H9 (cell line): Measurements from ENCODE around the gene TMCC1. TPM values are rescaled to one million over a fixed set of nuclear protein-coding genes. Genes with fewer than 3 reads are reported as not detected.
"Not testable (repeated sequence)": the region's sequence is repeated elsewhere in the genome, so short reads cannot be mapped to it uniquely, and the experiment has no call there.

ENCODE experiments used
- DNase-seq: peaks from one replicate; pipeline ENCODE4 v3.0.0-alpha.2; 2017
- H2AFZ ChIP-seq: one replicate; pipeline ENCODE4 v1.6.1; 2013; ENCODE audit warnings: mild to moderate bottlenecking, low read length, control low read depth, moderate library complexity
- H2AK5ac ChIP-seq: 2 replicates; pipeline ENCODE4 v1.6.1; 2013; ENCODE audit warnings: low read length, control low read depth, mixed read lengths; ENCODE audit not compliant: insufficient read length
- H2BK120ac ChIP-seq: one replicate; pipeline ENCODE4 v1.6.1; 2013; ENCODE audit warnings: low read depth, mild to moderate bottlenecking, low read length, control low read depth, inconsistent platforms; ENCODE audit not compliant: poor library complexity, severe bottlenecking
- H2BK12ac ChIP-seq: 2 replicates; pipeline ENCODE4 v1.6.1; 2013; ENCODE audit warnings: low read length, control low read depth, mixed read lengths, low read depth; ENCODE audit not compliant: insufficient read length
- H2BK15ac ChIP-seq: 2 replicates; pipeline ENCODE4 v1.6.1; 2013; ENCODE audit warnings: low read depth, low read length, control low read depth
- H2BK20ac ChIP-seq: one replicate; pipeline ENCODE4 v1.6.1; 2013; ENCODE audit warnings: low read depth, mild to moderate bottlenecking, low read length, control low read depth, inconsistent platforms; ENCODE audit not compliant: poor library complexity, severe bottlenecking
- H2BK5ac ChIP-seq: 2 replicates; pipeline ENCODE4 v1.6.1; 2013; ENCODE audit warnings: low read length, control low read depth, mixed read lengths; ENCODE audit not compliant: insufficient read length
- H3K14ac ChIP-seq: 2 replicates; pipeline ENCODE4 v1.6.1; 2013; ENCODE audit warnings: low read length, control low read depth; ENCODE audit not compliant: insufficient read depth
- H3K18ac ChIP-seq: 2 replicates; pipeline ENCODE4 v1.6.1; 2013; ENCODE audit warnings: low read depth, mild to moderate bottlenecking, mixed read lengths, low read length, control low read depth; ENCODE audit not compliant: insufficient read length
- H3K23ac ChIP-seq: 2 replicates; pipeline ENCODE4 v1.6.1; 2013; ENCODE audit warnings: low read length, control low read depth, mixed read lengths, low read depth; ENCODE audit not compliant: insufficient read length
- H3K23me2 ChIP-seq: 2 replicates; pipeline ENCODE4 v1.6.1; 2013; ENCODE audit warnings: low read depth, mild to moderate bottlenecking, mixed read lengths, low read length, control low read depth; ENCODE audit not compliant: insufficient read length, poor library complexity, severe bottlenecking
- H3K27ac ChIP-seq: 2 replicates; pipeline ENCODE4 v1.5.1; 2013; ENCODE audit warnings: low read length, control low read depth, mixed read lengths, low read depth; ENCODE audit not compliant: insufficient read length
- H3K27me3 ChIP-seq: 2 replicates; pipeline ENCODE4 v1.6.1; 2013; ENCODE audit warnings: low read length, control low read depth, inconsistent platforms; ENCODE audit not compliant: insufficient read depth
- H3K4ac ChIP-seq: 2 replicates; pipeline ENCODE4 v1.6.1; 2013; ENCODE audit warnings: low read depth, mild to moderate bottlenecking, control low read depth, inconsistent platforms, low read length, moderate library complexity
- H3K4me1 ChIP-seq: 2 replicates; pipeline ENCODE4 v1.6.1; 2013; ENCODE audit warnings: low read length, control low read depth, inconsistent platforms; ENCODE audit not compliant: insufficient read depth
- H3K4me2 ChIP-seq: 2 replicates; pipeline ENCODE4 v1.6.1; 2013; ENCODE audit warnings: low read length, control low read depth, mixed read lengths; ENCODE audit not compliant: insufficient read length, insufficient read depth
- H3K56ac ChIP-seq: 2 replicates; pipeline ENCODE4 v1.6.1; 2013; ENCODE audit warnings: low read depth, mild to moderate bottlenecking, mixed read lengths, low read length, control low read depth; ENCODE audit not compliant: insufficient read length
- H3K79me1 ChIP-seq: 2 replicates; pipeline ENCODE4 v1.6.1; 2013; ENCODE audit warnings: low read depth, mild to moderate bottlenecking, moderate library complexity, low read length, control low read depth, inconsistent platforms; ENCODE audit not compliant: insufficient read depth, poor library complexity, severe bottlenecking
- H3K79me2 ChIP-seq: 2 replicates; pipeline ENCODE4 v1.6.1; 2013; ENCODE audit warnings: low read length, control low read depth, inconsistent platforms; ENCODE audit not compliant: insufficient read depth
- H3K9ac ChIP-seq: 2 replicates; pipeline ENCODE4 v1.6.1; 2013; ENCODE audit warnings: low read length, control low read depth, mixed read lengths; ENCODE audit not compliant: insufficient read length; ENCODE audit errors: extremely low read depth
- H3K9me3 ChIP-seq: one replicate; pipeline ENCODE4 v1.6.1; 2013; ENCODE audit warnings: low read depth, low read length, inconsistent platforms; ENCODE audit not compliant: control insufficient read depth
- H3T11ph ChIP-seq: one replicate; pipeline ENCODE4 v1.6.1; 2013; ENCODE audit warnings: mild to moderate bottlenecking, low read length, control low read depth, inconsistent platforms
- H4K20me1 ChIP-seq: one replicate; pipeline ENCODE4 v1.6.1; 2013; ENCODE audit not compliant: control insufficient read depth, insufficient read length, insufficient read depth
- H4K5ac ChIP-seq: 2 replicates; pipeline ENCODE4 v1.6.1; 2013; ENCODE audit warnings: low read depth, mild to moderate bottlenecking, mixed read lengths, low read length, control low read depth; ENCODE audit not compliant: insufficient read length
- H4K8ac ChIP-seq: replicated peaks from 2 replicates; pipeline ENCODE4 v1.6.1; 2013; ENCODE audit warnings: low read length, control low read depth, mixed read lengths, low read depth; ENCODE audit not compliant: insufficient read length
- H4K91ac ChIP-seq: 2 replicates; pipeline ENCODE4 v1.6.1; 2013; ENCODE audit warnings: low read depth, mild to moderate bottlenecking, moderate library complexity, mixed read lengths, low read length, control low read depth; ENCODE audit not compliant: insufficient read length
- H3K27ac Mint-ChIP-seq, 3 experiments: 2 replicates in 2 of 3; 3 replicates in 1 of 3; pipeline ENCODE4 v1.8.0; 2020 to 2021; ENCODE audit warnings: mixed read lengths in 3 of 3, mild to moderate bottlenecking in 1 of 3, moderate library complexity in 1 of 3
- H3K27me3 Mint-ChIP-seq: 2 replicates; pipeline ENCODE4 v1.8.0; 2021; ENCODE audit warnings: low read depth, mild to moderate bottlenecking, moderate library complexity, mixed read lengths
- H3K36me3 Mint-ChIP-seq, 3 experiments: 2 replicates in 2 of 3; 3 replicates in 1 of 3; pipeline ENCODE4 v1.8.0; 2020 to 2021; ENCODE audit warnings: low read depth in 3 of 3, mixed read lengths in 3 of 3; ENCODE audit not compliant: insufficient read depth in 1 of 3
- H3K4me1 Mint-ChIP-seq, 2 experiments: 2 replicates each; pipeline ENCODE4 v1.8.0; 2020; ENCODE audit warnings: mixed read lengths in 2 of 2
- H3K4me3 Mint-ChIP-seq, 2 experiments: 2 replicates in 1 of 2; 3 replicates in 1 of 2; pipeline ENCODE4 v1.8.0; 2020 to 2021; ENCODE audit warnings: mild to moderate bottlenecking in 2 of 2, mixed read lengths in 2 of 2, moderate library complexity in 1 of 2
- H3K9me3 Mint-ChIP-seq, 2 experiments: 2 replicates in 1 of 2; 3 replicates in 1 of 2; pipeline ENCODE4 v1.8.0; 2020; ENCODE audit warnings: mild to moderate bottlenecking in 2 of 2, mixed read lengths in 2 of 2, moderate library complexity in 1 of 2
- WGBS: extraction: QIAGEN DNeasy Blood & Tissue Kit; methylation state at CpG from one replicate; pipeline ENCODE4 v1.1.7; 2013; ENCODE audit warnings: missing lambda C conversion rate, low lambda C conversion rate, mixed read lengths; ENCODE audit not compliant: insufficient read length; ENCODE audit errors: extremely low coverage; 5-methylcytosine and 5-hydroxymethylcytosine counted together
- total RNA-seq: library from RNA; stranded (reverse); gene quantifications from 2 replicates; pipeline ENCODE4 v1.2.1, GENCODE V29; 2021
- TF ChIP-seq, protein P1 (sequence below): fragments of 200-600 bp; sonication (generic); conservative IDR thresholded peaks from 3 replicates; pipeline ENCODE4 v1.8.0; 2021; ENCODE audit warnings: antibody characterized with exemption, mild to moderate bottlenecking

TMCC1 gene
- total RNA-seq, 1 experiment from 2014 or later = 24.4 TPM

DNA sequence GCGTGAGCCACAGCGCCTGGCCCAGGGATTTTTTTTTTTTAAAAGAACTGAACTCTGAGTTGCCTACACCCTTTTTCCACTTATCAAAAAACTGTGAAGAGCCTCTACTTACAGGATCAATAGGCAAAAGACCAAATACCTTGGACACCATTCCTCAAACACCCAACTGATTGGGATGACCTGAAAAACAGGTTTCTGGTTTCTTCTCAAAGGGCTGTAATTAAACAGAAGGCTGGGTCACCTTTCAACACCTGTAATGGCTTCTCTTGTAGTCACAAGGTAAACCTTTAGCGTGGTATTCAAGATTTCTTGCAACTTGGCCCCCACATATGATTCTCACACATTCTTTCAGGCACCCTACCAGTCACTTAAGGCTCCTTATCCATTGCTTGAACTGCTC is 248.7 kb downstream of the TMCC1 start:
- Histone ChIP-seq H2AFZ (no peak overlapping the region), H2BK120ac (no peak overlapping the region), H2BK20ac (no peak overlapping the region), H2BK5ac (no peak overlapping the region), H2BK15ac (no peak overlapping the region), H4K91ac (no peak overlapping the region), H3K27me3 (no peaks in the 10 kb centered on the region), H3K9me3 (no peaks in the 10 kb centered on the region), H3K23ac (no peak overlapping the region), H3K18ac (no peak overlapping the region), H4K20me1 (no peaks in the 10 kb centered on the region), H3K56ac (no peak overlapping the region), H3K27ac (no peak overlapping the region), H4K8ac (no peak overlapping the region), H4K5ac (no peak overlapping the region), H3K4ac (no peak overlapping the region), H3K79me2 (no peaks in the 10 kb centered on the region), H3K4me2 (no peak overlapping the region), H3K9ac (no peak overlapping the region), H2AK5ac (no peak overlapping the region), H2BK12ac (no peak overlapping the region), H3K23me2 (no peaks in the 10 kb centered on the region), H3K14ac (no peak overlapping the region), H3T11ph (no peak overlapping the region), H3K79me1 (no peaks in the 10 kb centered on the region), H3K4me1 (no peaks in the 10 kb centered on the region; the same call in 1 of the 2 replicates)
- no CpG with 5 or more reads among the region's 3 CpGs for WGBS
- Mint-ChIP-seq H3K27ac (no peak overlapping the region), H3K4me1 (peaks cover 28 to 31% of the 10 kb centered on the region in 2 experiments), H3K27me3 (no peaks in the 10 kb centered on the region), H3K4me3 (no peak overlapping the region), H3K9me3 (no peaks in the 10 kb centered on the region), H3K36me3 (no peaks in the 10 kb centered on the region)
- TF ChIP-seq, protein P1, sequence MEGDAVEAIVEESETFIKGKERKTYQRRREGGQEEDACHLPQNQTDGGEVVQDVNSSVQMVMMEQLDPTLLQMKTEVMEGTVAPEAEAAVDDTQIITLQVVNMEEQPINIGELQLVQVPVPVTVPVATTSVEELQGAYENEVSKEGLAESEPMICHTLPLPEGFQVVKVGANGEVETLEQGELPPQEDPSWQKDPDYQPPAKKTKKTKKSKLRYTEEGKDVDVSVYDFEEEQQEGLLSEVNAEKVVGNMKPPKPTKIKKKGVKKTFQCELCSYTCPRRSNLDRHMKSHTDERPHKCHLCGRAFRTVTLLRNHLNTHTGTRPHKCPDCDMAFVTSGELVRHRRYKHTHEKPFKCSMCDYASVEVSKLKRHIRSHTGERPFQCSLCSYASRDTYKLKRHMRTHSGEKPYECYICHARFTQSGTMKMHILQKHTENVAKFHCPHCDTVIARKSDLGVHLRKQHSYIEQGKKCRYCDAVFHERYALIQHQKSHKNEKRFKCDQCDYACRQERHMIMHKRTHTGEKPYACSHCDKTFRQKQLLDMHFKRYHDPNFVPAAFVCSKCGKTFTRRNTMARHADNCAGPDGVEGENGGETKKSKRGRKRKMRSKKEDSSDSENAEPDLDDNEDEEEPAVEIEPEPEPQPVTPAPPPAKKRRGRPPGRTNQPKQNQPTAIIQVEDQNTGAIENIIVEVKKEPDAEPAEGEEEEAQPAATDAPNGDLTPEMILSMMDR = no peak
- DNase-seq = no peak

DNA sequence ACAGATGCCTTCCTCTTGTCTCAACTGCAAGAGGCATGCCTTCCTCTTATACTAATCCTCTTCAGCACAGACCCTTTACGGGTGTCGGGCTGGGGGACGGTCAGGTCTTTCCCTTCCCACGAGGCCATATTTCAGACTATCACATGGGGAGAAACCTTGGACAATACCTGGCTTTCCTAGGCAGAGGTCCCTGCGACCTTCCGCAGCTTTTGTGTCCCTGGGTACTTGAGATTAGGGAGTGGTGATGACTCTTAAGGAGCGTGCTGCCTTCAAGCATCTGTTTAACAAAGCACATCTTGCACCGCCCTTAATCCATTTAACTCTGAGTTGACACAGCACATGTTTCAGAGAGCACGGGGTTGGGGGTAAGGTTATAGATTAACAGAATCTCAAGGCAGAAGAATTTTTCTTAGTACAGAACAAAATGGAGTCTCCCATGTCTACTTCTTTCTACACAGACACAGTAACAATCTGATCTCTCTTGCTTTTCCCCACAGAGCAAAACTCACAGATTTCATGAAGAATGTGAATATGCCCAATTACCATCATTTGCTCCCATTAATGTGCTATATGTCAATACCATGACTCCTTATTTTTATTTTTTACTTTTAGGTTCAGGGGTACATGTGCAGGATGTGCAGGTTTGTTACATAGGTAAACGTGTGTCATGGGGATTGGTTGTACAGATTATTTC is 251.8 kb downstream of the TMCC1 start:
- H2AFZ ChIP-seq, H4K20me1 ChIP-seq, H2BK20ac ChIP-seq, H3K36me3 Mint-ChIP-seq, H3K79me2 ChIP-seq, H3K23me2 ChIP-seq, H4K91ac ChIP-seq, H3K14ac ChIP-seq, H3K27ac ChIP-seq, H2BK120ac ChIP-seq, H2BK15ac ChIP-seq, H3T11ph ChIP-seq, H3K9me3 ChIP-seq, H3K4me2 ChIP-seq, H3K9me3 Mint-ChIP-seq, H3K56ac ChIP-seq, H3K23ac ChIP-seq, H3K18ac ChIP-seq, H2BK5ac ChIP-seq, H2AK5ac ChIP-seq, H3K4ac ChIP-seq, H4K8ac ChIP-seq, H2BK12ac ChIP-seq, H4K5ac ChIP-seq, H3K27me3 Mint-ChIP-seq, H3K79me1 ChIP-seq, H3K9ac ChIP-seq, H3K4me1 ChIP-seq, H3K27me3 ChIP-seq, H3K4me3 Mint-ChIP-seq, DNase-seq: not testable (repeated sequence)
- WGBS = no CpG with 5 or more reads among the region's 10 CpGs
- peaks cover 17 to 18% of the 10 kb centered on the region in 2 experiments for H3K4me1 Mint-ChIP-seq
- 0 out of 7 replicates have a peak overlapping the region, but pooled peaks of 1 of the 3 experiments have one; percentile 7 for H3K27ac Mint-ChIP-seq
